SKM-1 (cell line): Measurements from ENCODE around the gene MYO7B.

Experiments
- DNase-seq: peaks from one replicate; lab custom pipeline; 2025; ENCODE audit not compliant: unreplicated experiment; lab: John Stamatoyannopoulos, UW

The MYO7B gene

DNA sequence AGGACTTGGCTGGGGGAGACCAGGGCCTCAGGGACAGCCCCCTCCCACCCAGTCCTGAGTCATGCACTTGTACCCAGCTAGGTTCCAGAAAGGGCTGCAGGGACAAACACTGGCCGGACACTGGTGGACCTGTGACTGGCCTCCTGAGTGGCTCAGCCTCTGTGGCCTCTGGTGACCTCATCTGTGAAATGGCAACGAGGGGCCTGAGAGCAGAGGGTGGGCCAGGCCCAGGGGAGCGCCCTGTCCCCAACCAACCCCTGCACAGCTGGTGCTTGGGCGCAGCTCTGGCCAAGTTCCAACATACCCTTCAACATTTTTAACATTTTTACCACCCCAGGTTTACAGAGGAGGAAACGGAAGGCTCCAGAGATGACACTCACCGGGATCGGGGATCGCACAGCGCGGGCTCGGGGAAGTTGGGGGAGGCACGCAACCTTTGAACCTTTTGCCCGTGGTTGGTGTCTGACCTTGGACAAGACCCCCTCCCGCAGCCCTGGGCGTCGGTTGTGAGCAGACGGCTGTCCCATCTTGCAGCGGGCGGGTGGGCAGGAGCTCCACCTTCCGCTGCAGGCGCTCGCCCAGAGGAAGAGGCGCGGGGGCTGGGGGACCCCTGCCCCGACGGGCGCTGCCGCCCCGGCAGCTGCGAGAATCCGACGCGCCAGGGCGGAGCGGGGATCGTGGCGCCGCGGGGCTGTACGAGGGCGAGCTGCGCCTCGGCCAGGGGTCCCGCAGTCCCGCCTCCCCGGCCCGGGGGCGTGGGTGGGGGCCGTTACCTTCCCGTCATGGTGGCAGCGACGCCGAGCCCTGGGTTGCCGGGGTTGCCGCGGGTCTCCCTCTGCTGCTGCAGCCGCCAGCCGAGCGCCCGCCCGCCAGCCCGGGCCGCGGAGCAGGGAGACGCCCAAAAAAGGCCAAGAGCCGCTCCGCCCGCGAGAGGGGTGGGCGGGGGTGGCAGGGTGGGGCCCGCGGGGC lies 139.0 kb downstream of the MYO7B start:
- DNase-seq, result no peak

- DNase-seq, result no peak
Measured at GRCh38 chr2:127675331-127676261, 140.1 kb downstream of the MYO7B start, which contains the start of gene LIMS2. Gene LIMS2, minus strand, starts transcription at chr2:127675530. Its CDS starts 506 bp downstream, at chr2:127675024.

DNA sequence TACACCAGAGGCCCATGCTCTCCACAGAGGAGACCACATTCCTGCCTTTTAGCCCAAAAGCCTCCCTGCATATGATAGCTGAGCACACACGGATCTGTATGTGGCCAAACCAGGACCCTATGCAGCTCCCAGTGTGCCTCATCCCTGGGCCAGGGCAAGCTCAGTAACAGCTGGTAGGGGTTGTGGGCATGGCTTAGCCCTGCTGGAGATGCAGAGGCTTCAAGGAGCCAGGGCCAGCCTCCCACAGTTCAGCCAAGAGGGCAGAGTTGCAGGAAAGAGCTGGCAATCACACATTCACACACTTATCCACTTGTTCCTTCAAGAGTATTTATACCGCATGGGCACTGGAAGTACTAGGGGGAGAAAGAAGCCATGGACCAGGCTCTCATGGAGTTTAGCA lies 141.4 kb downstream of the MYO7B start:
- DNase-seq, result no peak

DNA sequence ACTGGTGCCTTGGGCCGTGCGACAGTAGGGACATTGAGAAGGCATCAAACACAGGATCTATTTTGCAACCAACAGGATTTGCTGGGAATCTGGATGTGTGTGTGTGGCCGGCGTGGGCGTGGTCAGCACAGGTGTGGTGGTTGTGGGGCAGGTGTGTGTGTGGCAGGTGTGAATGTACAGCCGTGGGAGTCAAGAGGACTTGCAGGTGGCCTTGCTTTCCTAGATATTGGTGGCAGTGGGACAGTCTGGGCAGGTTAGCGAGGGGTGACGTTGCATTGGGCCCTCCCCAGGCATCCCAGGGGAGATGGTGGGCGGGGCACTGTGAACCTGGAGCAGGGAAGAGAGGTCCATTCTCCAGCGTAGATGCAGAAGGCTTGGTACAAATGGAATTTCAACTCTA lies 143.0 kb downstream of the MYO7B start:
- DNase-seq, result no peak

DNA sequence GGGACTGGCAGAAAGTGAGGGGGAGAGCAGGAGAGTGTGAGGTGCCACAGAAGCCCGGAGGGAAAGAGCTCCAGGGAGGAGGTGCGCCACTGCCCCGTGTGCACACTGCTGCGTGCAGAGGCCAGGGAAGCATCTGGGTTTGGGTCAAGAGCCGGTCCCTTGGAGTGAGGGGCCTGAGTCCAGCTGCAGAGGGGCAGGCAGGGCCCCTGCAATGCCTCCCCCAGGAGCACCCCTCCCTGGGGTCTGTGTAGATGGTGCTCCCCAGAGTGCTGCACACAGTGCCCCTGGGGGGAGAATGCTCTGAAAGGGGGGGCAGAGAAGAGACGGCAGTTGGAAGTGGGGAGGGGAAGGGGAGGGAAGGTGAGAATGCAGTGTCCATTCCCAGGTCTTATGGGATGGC lies 143.5 kb downstream of the MYO7B start:
- no peak for DNase-seq

DNA sequence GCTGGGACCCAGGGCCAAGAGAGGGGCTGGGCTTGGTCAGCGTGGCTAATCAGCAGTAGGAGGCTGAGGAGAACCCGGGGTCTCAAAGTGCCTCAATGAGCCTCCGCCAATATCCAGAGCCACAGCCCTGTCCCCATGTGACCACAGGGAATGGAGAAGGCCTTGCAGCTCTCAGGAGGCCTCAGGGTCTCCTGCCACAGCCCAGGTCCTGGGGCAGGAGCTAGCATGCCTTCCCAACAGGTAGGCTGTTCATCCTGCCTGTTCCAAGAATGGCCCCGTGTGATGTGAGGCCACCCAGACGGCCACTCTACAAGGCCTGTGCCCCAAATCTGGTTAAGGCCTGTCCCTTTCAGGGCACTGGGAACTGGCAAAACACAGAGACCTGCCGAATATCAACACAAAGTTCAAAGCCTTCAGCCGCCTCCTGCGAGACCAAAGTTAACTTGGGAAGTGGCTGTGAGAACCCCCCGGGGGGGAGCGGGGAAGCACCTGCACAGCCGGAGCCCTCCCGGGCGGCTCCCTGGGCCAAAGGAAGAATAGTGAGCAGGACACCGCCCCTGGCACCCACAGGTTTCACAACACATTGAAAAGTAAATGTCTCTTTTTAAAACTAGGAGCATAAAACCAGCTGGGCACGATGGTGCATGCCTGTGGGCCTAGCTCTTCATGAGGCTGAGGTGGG lies 144.3 kb downstream of the MYO7B start:
- DNase-seq, result no peak

GRCh38 chr2:127680706-127681287 lies 145.3 kb downstream of the MYO7B start:
- no peak for DNase-seq

DNA sequence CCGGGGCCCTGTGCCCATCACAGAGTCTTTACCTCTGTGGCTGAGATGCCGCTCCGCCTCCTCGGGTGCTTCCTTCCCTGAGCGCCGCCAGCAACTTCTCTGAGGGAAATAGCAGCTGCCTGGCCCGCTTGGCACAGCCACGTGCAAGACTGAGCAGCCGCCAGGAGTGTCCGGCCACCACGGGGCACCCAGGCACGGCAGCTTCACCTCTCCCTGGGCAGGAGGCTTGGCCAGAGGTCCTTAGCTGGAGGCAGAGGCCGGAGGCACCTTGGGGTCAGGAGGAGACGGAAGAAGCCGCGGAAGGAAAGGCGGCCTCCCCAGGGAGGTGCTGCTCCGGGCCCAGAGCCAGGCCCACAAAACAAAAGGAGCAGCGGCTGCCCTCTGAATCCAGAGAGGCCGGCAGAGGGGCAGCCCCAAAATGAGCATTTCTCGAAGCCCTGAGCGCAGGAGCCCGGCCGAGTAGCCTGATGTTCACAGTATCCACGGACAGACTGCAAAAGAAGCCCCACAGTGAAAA lies 145.9 kb downstream of the MYO7B start:
- DNase-seq, result no peak

- DNase-seq, result no peak
Measured at GRCh38 chr2:127681976-127682857, 146.7 kb downstream of the MYO7B start.

GRCh38 chr2:127683056-127683455 lies 147.6 kb downstream of the MYO7B start:
- no peak for DNase-seq

DNA sequence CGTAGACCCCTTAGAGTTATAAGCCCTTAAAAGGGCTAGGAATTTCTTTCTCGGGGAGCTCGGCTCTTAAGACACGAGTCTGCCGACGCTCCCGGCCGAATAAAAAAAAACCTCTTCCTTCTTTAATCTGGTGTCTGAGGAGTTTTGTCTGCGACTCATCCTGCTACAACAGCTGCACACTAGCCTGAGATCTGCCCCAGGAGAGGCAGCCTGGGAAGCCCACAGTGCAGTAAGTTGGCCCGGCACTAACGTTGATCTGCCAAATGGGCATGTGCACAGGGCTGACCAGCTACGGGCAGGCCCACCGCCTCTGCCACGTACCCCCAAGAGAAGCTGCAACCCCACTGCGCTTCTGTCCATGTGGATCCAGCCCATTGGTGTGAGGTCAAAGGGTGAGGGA lies 148.3 kb downstream of the MYO7B start:
- no peak for DNase-seq

DNA sequence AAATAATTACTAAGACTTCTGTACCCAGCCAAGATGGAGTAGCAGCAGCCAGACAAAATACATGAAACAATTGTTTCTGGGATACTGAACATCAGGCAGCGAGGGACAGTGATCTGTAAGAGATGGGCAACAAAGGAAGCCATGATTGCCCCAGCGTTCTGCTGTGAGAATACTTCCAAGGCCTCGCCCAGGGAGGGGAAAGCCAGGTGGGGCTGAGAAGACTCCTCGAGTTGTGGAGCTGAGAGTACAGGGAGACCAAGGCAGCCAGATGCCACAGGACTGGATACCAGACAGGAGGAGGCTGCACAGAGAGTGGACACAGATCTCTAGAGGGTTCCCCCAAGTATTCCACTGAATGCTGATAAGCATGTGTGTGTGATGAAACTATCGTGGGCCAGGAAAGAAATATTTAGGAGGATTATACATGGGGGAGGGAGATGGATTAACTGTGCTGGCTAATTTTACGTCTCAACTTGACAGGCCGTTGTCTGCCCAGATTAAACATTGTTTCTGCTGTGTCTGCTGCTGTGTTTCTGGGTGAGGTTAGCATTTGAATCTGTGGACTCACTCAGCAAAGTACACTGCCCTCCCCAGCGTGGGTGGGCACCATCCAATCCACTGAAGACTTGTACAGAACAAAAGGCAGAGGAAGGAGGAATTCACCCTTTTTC lies 150.1 kb downstream of the MYO7B start:
- DNase-seq, result no peak
